Measurements from ENCODE around the gene PPARD. TPM values are rescaled to one million over a fixed set of nuclear protein-coding genes. Genes with fewer than 3 reads are reported as not detected.

Gene PPARD
- total RNA-seq, 1 experiment from 2014 or later, result 24.7 TPM

GRCh38 chr6:35419961-35420360, 77.6 kb downstream of the PPARD start:
- H3K36me3 ChIP-seq (ENCODE audit: low read depth), result no peaks in the 10 kb centered on the region
- H3K9me3 ChIP-seq (ENCODE audit: insufficient read depth, low read depth), result no peaks in the 10 kb centered on the region
- no peak for DNase-seq
- no peaks in the 10 kb centered on the region for H4K20me1 ChIP-seq (ENCODE audit: insufficient read depth)
- H3K4me1 ChIP-seq (replicated peaks; ENCODE audit: insufficient read depth), result peaks cover 9% of the 10 kb centered on the region
- H3K4me2 ChIP-seq, result no peak overlapping the region
- H3K27me3 ChIP-seq (ENCODE audit: insufficient read depth, low read depth), result no peaks in the 10 kb centered on the region
- no peaks in the 10 kb centered on the region for H3K9me2 ChIP-seq (ENCODE audit: insufficient read depth)
- peaks cover under 1% of the 10 kb centered on the region; the same call in 1 of the 2 replicates for H3F3A ChIP-seq (ENCODE audit: insufficient read depth, low read depth)
- H3K4me3 ChIP-seq, result no peak overlapping the region
- no peak overlapping the region for H3K27ac ChIP-seq
- H2AFZ ChIP-seq, result no peak overlapping the region
- intact Hi-C loops (cut with micrococcal nuclease; ENCODE audit: unreplicated experiment), result no loop called here
- ChIA-PET CTCF (no interaction called here), POLR2A (ENCODE audit: unreplicated experiment) (interaction anchor here (0.6 kb wide), 1 partner anchor 101 kb away, joined by 3 read pairs; no protein-coding TSS in a partner anchor)
- H3K79me2 ChIP-seq (ENCODE audit: low read depth), result no peaks in the 10 kb centered on the region
- no peak for TF ChIP-seq CTCF (conservative IDR thresholded peaks at IDR 0.05)
- no peak for TF ChIP-seq EZH2 (IDR thresholded peaks at IDR 0.05; ENCODE audit: low read depth)
- no TSS peak for BruUV-seq (replicated peaks)

GRCh38 chr6:35425284-35425683, 82.9 kb downstream of the PPARD start:
- H3K36me3 ChIP-seq (ENCODE audit: low read depth), result no peaks in the 10 kb centered on the region
- CTCF ChIA-PET, result no interaction called here
- DNase-seq, result peak; percentile 14 to 59
- H3F3A ChIP-seq (ENCODE audit: insufficient read depth, low read depth), result no peaks in the 10 kb centered on the region
- H3K9me3 ChIP-seq (ENCODE audit: insufficient read depth, low read depth), result peaks cover 15% of the 10 kb centered on the region; the same call in 1 of the 2 replicates
- H3K79me2 ChIP-seq (ENCODE audit: low read depth), result no peaks in the 10 kb centered on the region
- no peak overlapping the region for H3K4me3 ChIP-seq
- TF ChIP-seq CTCF (conservative IDR thresholded peaks at IDR 0.05), result no peak
- no peak for TF ChIP-seq EZH2 (IDR thresholded peaks at IDR 0.05; ENCODE audit: low read depth)
- POLR2A ChIA-PET (ENCODE audit: unreplicated experiment), result interaction anchor here (0.6 to 0.7 kb wide), 2 partner anchors 26 to 33 kb away, joined by 3 to 29 read pairs; no protein-coding TSS in a partner anchor
- H3K4me2 ChIP-seq, result no peak overlapping the region
- H3K9me2 ChIP-seq (ENCODE audit: insufficient read depth), result no peaks in the 10 kb centered on the region
- intact Hi-C loops (cut with micrococcal nuclease; ENCODE audit: unreplicated experiment), result no loop called here
- H3K27me3 ChIP-seq (ENCODE audit: insufficient read depth, low read depth), result no peaks in the 10 kb centered on the region
- H3K4me1 ChIP-seq (replicated peaks; ENCODE audit: insufficient read depth), result no peaks in the 10 kb centered on the region
- H4K20me1 ChIP-seq (ENCODE audit: insufficient read depth), result no peaks in the 10 kb centered on the region
- no peak overlapping the region for H3K27ac ChIP-seq
- BruUV-seq (replicated peaks), result no TSS peak
- no peak overlapping the region for H2AFZ ChIP-seq

- H3K27ac ChIP-seq, result no peak overlapping the region
- H3K9me2 ChIP-seq (ENCODE audit: insufficient read depth), result no peaks in the 10 kb centered on the region
- H3K9me3 ChIP-seq (ENCODE audit: insufficient read depth, low read depth), result peaks cover 18% of the 10 kb centered on the region; the same call in 1 of the 2 replicates
- H3K4me2 ChIP-seq, result no peak overlapping the region
- no peak overlapping the region for H3K4me3 ChIP-seq
- H2AFZ ChIP-seq, result no peak overlapping the region
- no peaks in the 10 kb centered on the region for H3K79me2 ChIP-seq (ENCODE audit: low read depth)
- no peaks in the 10 kb centered on the region for H3K4me1 ChIP-seq (replicated peaks; ENCODE audit: insufficient read depth)
- TF ChIP-seq EZH2 (IDR thresholded peaks at IDR 0.05; ENCODE audit: low read depth), result no peak
- BruUV-seq (replicated peaks), result no TSS peak
- H3K36me3 ChIP-seq (ENCODE audit: low read depth), result no peaks in the 10 kb centered on the region
- no peaks in the 10 kb centered on the region for H3K27me3 ChIP-seq (ENCODE audit: insufficient read depth, low read depth)
- DNase-seq, result no peak
- no peaks in the 10 kb centered on the region for H3F3A ChIP-seq (ENCODE audit: insufficient read depth, low read depth)
- intact Hi-C loops (cut with micrococcal nuclease; ENCODE audit: unreplicated experiment), result no loop called here
- H4K20me1 ChIP-seq (ENCODE audit: insufficient read depth), result no peaks in the 10 kb centered on the region
- CTCF ChIA-PET, result no interaction called here
- POLR2A ChIA-PET (ENCODE audit: unreplicated experiment), result no interaction called here
Observed at GRCh38 chr6:35426074-35426473, 83.7 kb downstream of the PPARD start.

- H3F3A ChIP-seq (ENCODE audit: insufficient read depth, low read depth), result no peaks in the 10 kb centered on the region
- intact Hi-C loops (cut with micrococcal nuclease; ENCODE audit: unreplicated experiment), result no loop called here
- TF ChIP-seq EZH2 (IDR thresholded peaks at IDR 0.05; ENCODE audit: low read depth) (no peak), CTCF (conservative IDR thresholded peaks at IDR 0.05) (no peak)
- H3K27ac ChIP-seq, result no peak overlapping the region
- H3K4me3 ChIP-seq, result no peak overlapping the region
- H3K9me3 ChIP-seq (ENCODE audit: insufficient read depth, low read depth), result peaks cover 18% of the 10 kb centered on the region; the same call in 1 of the 2 replicates
- POLR2A ChIA-PET (ENCODE audit: unreplicated experiment), result no interaction called here
- no peak overlapping the region for H3K4me2 ChIP-seq
- no peak overlapping the region for H2AFZ ChIP-seq
- H3K9me2 ChIP-seq (ENCODE audit: insufficient read depth), result no peaks in the 10 kb centered on the region
- BruUV-seq (replicated peaks), result no TSS peak
- no peaks in the 10 kb centered on the region for H3K79me2 ChIP-seq (ENCODE audit: low read depth)
- H3K4me1 ChIP-seq (replicated peaks; ENCODE audit: insufficient read depth), result no peaks in the 10 kb centered on the region
- DNase-seq, result no peak
- CTCF ChIA-PET, result no interaction called here
- no peaks in the 10 kb centered on the region for H3K27me3 ChIP-seq (ENCODE audit: insufficient read depth, low read depth)
- no peaks in the 10 kb centered on the region for H4K20me1 ChIP-seq (ENCODE audit: insufficient read depth)
- H3K36me3 ChIP-seq (ENCODE audit: low read depth), result no peaks in the 10 kb centered on the region
Observed at GRCh38 chr6:35427435-35427834, 85.1 kb downstream of the PPARD start.

All from PC-9 (cell line).